ENCODE data around the gene PTPRG. TPM values are rescaled to one million over a fixed set of nuclear protein-coding genes. Genes with fewer than 3 reads are reported as not detected.

Gene PTPRG
- total RNA-seq, 1 donor: 41.0 TPM

DNA sequence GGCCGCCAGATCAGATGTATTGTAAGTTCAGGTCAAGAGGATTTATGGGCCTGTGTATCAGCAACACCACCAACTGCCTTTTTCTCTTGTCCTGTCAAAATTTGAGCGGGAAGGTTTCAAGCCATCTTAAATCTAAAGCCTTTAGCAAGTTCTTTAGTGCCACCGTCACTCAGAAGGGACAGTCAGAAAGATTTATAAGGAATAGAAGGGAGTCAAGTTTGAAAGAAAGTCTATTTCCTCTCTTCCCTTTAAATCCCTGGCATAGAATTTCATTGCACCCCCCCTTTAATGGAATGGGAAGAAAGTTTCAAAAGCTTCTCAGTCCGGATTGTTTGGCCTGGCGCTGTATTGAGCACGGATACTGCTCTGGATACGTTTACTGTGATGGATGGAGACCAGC is 452.6 kb downstream of the PTPRG start:
- DNase-seq (ENCODE audit: low read depth): no peak
- no peak overlapping the region for H3K4me3 ChIP-seq (ENCODE audit: low read depth, low read length)
- TF ChIP-seq, protein P1, sequence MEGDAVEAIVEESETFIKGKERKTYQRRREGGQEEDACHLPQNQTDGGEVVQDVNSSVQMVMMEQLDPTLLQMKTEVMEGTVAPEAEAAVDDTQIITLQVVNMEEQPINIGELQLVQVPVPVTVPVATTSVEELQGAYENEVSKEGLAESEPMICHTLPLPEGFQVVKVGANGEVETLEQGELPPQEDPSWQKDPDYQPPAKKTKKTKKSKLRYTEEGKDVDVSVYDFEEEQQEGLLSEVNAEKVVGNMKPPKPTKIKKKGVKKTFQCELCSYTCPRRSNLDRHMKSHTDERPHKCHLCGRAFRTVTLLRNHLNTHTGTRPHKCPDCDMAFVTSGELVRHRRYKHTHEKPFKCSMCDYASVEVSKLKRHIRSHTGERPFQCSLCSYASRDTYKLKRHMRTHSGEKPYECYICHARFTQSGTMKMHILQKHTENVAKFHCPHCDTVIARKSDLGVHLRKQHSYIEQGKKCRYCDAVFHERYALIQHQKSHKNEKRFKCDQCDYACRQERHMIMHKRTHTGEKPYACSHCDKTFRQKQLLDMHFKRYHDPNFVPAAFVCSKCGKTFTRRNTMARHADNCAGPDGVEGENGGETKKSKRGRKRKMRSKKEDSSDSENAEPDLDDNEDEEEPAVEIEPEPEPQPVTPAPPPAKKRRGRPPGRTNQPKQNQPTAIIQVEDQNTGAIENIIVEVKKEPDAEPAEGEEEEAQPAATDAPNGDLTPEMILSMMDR (IDR thresholded peaks at IDR 0.05; ENCODE audit: insufficient read depth, low read depth, low read length): no peak

DNA sequence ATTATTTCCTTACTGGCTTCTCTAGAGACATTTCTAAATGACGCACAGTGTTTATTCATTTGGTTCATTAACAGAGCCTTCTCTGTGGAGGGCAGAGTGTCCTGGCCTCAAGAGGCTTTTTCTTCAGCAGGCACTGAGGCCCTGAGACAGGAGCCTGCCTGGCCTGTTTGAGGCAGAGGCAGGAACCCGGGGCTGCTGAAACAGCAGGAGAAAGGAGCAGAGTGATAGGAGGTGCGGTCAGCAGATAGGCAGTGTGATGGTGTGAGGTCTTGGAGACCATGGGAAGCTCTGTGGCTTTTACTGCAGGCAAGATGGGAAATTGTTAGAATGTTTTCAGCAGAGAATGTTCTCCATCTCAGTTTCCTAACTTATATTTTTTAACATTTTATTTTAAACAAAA is 453.7 kb downstream of the PTPRG start:
- TF ChIP-seq, protein P1 (IDR thresholded peaks at IDR 0.05; ENCODE audit: insufficient read depth, low read depth, low read length): no peak
- no peak for DNase-seq (ENCODE audit: low read depth)
- H3K4me3 ChIP-seq (ENCODE audit: low read depth, low read length): no peak overlapping the region

DNA sequence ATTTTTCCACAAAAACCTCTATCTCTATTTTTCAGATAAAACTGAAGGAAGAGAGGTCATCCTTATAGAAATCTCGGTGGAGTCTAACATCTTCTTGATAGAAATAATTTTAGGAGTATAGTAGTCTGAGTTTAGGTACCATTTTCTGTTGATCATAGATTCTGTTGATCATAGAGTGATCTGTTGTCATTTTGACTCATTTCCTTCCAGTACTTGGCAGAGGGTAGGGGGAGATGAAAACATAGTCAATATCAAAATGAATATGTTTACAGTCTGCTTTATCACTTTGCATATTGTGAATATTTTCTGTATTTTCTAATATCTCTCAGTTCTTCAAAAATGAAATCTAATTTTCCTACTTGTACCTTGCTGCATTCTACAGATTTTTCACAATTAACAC is 458.5 kb downstream of the PTPRG start:
- no peak for DNase-seq (ENCODE audit: low read depth)
- TF ChIP-seq, protein P1 (IDR thresholded peaks at IDR 0.05; ENCODE audit: insufficient read depth, low read depth, low read length): no peak
- no peak overlapping the region for H3K4me3 ChIP-seq (ENCODE audit: low read depth, low read length)

DNA sequence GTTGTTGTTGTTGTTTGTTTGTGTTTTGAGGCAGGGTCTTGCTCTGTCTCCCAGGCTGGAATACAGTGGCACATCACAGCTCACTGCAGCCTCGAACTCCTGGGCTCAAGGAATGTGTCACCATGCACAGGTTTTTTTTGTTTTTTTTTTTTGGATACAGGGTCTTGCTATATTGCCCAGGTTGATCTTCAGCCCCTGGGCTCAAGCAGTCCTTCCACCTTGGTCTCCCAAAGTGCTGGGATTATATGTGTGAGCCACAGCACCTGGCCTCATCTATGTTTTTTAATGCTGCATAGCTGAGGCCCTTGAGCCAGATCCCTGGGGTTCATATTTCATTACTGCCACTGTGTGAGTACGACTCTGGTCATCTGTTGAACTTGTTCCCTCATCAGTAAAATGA is 459.3 kb downstream of the PTPRG start:
- no peak overlapping the region for H3K4me3 ChIP-seq (ENCODE audit: low read depth, low read length)
- TF ChIP-seq, protein P1 (IDR thresholded peaks at IDR 0.05; ENCODE audit: insufficient read depth, low read depth, low read length): no peak
- DNase-seq (ENCODE audit: low read depth): no peak

DNA sequence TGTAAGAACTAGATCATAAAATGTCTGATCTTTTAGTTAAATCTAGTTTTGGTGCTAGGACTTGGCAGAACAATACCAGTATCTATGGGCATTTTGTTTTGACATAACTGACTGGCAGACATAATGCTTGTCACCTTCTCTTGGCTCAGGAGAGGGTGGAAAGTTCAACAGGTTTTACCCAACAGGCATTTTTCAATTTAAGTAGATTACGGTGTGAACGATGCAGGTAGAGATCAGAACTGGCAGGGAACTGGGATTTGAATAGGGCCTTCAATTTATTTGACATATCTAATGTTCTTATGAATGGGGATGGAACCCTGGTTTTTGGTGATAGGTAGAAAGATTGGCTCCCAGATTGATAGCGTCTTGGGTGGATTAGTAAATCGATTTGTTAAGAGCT is 460.9 kb downstream of the PTPRG start:
- DNase-seq (ENCODE audit: low read depth): no peak
- no peak overlapping the region for H3K4me3 ChIP-seq (ENCODE audit: low read depth, low read length)
- TF ChIP-seq, protein P1 (IDR thresholded peaks at IDR 0.05; ENCODE audit: insufficient read depth, low read depth, low read length): no peak

DNA sequence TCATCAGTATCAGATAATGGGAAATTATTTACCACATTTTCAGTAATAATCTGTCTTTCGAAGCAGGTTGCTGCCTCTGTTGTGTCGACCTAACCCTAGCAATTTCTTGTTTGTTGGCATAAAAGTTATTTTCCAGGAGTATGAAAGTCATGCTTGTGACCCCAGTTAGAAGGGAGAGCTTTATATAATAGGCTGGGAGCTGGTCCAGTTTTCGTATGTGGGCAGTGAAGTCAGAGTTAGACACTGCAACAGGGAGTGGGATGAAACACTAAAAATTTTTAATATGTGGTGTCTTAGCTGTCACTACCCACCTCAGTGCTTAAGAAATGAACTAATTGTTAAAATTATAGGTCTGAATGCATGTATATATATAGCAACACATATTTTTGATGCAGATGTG is 463.5 kb downstream of the PTPRG start:
- TF ChIP-seq, protein P1 (IDR thresholded peaks at IDR 0.05; ENCODE audit: insufficient read depth, low read depth, low read length): no peak

DNA sequence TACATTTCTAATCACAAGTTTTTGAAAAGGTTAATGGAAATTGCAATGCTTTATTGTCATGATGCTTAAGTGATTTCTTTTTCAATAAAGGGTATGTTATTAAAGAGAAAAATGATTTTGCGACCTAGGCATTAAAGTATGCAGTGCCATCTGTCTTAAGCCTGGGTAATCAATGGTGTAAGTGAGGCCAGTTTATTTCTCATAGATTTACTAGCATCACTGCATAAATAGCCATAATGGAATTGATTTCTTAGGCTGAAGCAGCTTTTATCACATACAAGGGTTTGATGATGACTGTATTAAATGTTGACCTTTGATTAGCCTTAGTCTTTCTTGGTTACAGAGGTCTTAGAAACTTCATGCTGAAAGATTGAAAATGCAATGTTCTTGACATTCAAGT is 464.5 kb downstream of the PTPRG start:
- no peak for DNase-seq (ENCODE audit: low read depth)

More for the DNA sequence above, 463.5 kb downstream of the PTPRG start:
- H3K4me3 ChIP-seq (ENCODE audit: low read depth, low read length): no peak overlapping the region
- DNase-seq (ENCODE audit: low read depth): no peak

More for the DNA sequence above, 464.5 kb downstream of the PTPRG start:
- no peak overlapping the region for H3K4me3 ChIP-seq (ENCODE audit: low read depth, low read length)
- TF ChIP-seq, protein P1 (IDR thresholded peaks at IDR 0.05; ENCODE audit: insufficient read depth, low read depth, low read length): no peak
